ENCODE data around the gene CYTH4.

- no peak for TF ChIP-seq CTCF (IDR thresholded peaks at IDR 0.05)
- TF ChIP-seq EZH2 (IDR thresholded peaks at IDR 0.05) = no peak
Measured at GRCh38 chr22:37299969-37300509, 17.7 kb downstream of the CYTH4 start.

Data from neural progenitor cell (in vitro differentiated cells).